ENCODE data around the gene PSD4. TPM values are rescaled to one million over a fixed set of nuclear protein-coding genes. Genes with fewer than 3 reads are reported as not detected.

The PSD4 gene
- total RNA-seq, 1 experiment from 2014 or later, result 12.6 TPM

DNA sequence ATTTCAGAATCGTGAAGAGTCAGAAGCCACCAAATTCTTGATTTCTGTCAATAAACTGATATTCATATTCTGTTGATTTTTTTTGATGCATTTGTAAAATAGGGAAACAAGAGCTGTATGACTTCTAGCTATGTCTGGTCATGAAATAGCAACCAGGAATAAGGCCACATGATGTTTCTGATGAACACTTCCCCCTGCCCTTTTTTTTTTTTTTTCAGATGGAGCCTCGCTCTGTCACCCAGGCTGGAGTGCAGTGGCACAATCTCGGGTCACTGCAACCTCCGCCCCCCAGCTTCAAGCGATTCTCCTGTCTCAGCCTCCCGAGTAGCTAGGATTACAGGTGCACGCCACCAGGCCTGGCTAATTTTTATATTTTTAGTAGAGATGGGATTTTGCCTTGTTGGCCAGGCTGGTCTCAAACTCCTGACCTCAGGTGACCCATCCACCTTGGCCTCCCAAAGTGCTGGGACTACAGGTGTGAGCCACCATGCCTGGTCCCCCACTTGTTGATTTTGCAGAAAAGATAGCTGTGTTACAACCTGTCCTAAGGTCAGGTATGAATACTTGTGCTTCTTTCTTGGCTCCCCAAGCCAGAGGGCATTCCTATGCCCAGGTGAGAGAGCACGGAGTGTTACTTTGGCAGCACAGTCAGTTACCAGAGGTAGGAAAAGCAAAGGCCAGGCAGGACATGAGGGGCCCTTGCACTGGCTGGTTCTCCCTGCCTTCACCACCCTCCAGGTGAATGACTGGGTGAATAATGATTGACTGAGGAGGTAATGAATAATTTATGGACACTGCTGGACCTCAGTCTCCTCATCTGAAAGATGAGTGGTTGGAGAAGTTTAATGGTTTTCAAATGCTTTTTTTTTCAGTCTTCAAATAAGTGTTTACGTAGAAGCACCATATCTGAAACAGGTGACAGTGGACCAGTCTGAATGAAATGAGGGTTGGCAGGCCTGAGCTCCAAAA is 65.4 kb downstream of the PSD4 start:
- H3K36me3 ChIP-seq (ENCODE audit: control insufficient read depth in 1 of 2, insufficient read depth in 2 of 2, low read length in 2 of 2), result peaks cover 11 to 27% of the 10 kb centered on the region in 2 experiments; a peak in 3 of 4 replicates
- TF ChIP-seq EGR1 (IDR thresholded peaks at IDR 0.05; ENCODE audit: low read depth) (no peak), POLR2A (IDR thresholded peaks at IDR 0.05; ENCODE audit: borderline replicate concordance, extremely low read depth, insufficient read depth, insufficient read length) (no peak), CBX3 (IDR thresholded peaks at IDR 0.05; ENCODE audit: low read depth) (no peak)
- H3K4me3 ChIP-seq (replicated peaks in 1 of 2; ENCODE audit: low read depth in 1 of 2, low read length in 2 of 2), result peak overlapping the region in 1 of 2 experiments; percentile 38; a peak in 3 of 4 replicates
- H3K9me2 ChIP-seq (ENCODE audit: insufficient read depth), result no peaks in the 10 kb centered on the region
- peak overlapping the region; percentile 58 for H3K9ac ChIP-seq (ENCODE audit: low read length)
- H3K4me1 ChIP-seq (ENCODE audit: control insufficient read depth in 1 of 2, insufficient read depth in 2 of 2, low read length in 2 of 2), result peaks cover 61 to 74% of the 10 kb centered on the region in 2 experiments
- H3K27me3 ChIP-seq (ENCODE audit: insufficient read depth, low read length), result no peaks in the 10 kb centered on the region
- H2AFZ ChIP-seq (ENCODE audit: low read depth, low read length, poor library complexity, severe bottlenecking), result no peak overlapping the region
- H3K79me2 ChIP-seq (ENCODE audit: insufficient read depth, low read length), result peaks cover 71% of the 10 kb centered on the region
- H4K20me1 ChIP-seq (ENCODE audit: insufficient read depth), result no peaks in the 10 kb centered on the region
- intact Hi-C loops (cut with micrococcal nuclease), result no loop called here
- ChIA-PET RAD21 (ENCODE audit: low non-redundant PET in 1 of 2, low total read pairs in 2 of 2, uncharacterized antibody in 2 of 2, unreplicated experiment in 2 of 2) (interaction anchor here in 1 of 2 experiments (2.0 kb wide), 1 partner anchor 35 kb away, joined by 8 read pairs; no protein-coding TSS in a partner anchor), POLR2A (interaction anchor here (1.3 to 2.6 kb wide), 3 partner anchors 28 to 40 kb away, joined by 5 to 10 read pairs (median 6); no protein-coding TSS in a partner anchor), CTCF (interaction anchor here (1.2 to 3.8 kb wide), 4 partner anchors 35 to 101 kb away, joined by 5 to 27 read pairs (median 11); no protein-coding TSS in a partner anchor)
- ATAC-seq (no peak), DNase-seq (ENCODE audit: low read depth, low spot score) (no peak)
- BruUV-seq (replicated peaks), result no TSS peak
- peak overlapping the region; percentile 95 for H3K27ac ChIP-seq (ENCODE audit: low read depth, low read length)
- H3K4me2 ChIP-seq (ENCODE audit: low read length), result peak overlapping the region; percentile 92
- no peaks in the 10 kb centered on the region for H3K9me3 ChIP-seq (ENCODE audit: control insufficient read depth in 1 of 2, insufficient read depth in 1 of 2, low read depth in 1 of 2, low read length in 2 of 2)

GRCh38 chr2:113240150-113240914 is 66.6 kb downstream of the PSD4 start:
- intact Hi-C loops (cut with micrococcal nuclease), result no loop called here
- TSS peak; percentile 85 for BruUV-seq (replicated peaks)
- Histone ChIP-seq H4K20me1 (ENCODE audit: insufficient read depth) (no peaks in the 10 kb centered on the region), H2AFZ (ENCODE audit: low read depth, low read length, poor library complexity, severe bottlenecking) (no peak overlapping the region), H3K27me3 (ENCODE audit: insufficient read depth, low read length) (no peaks in the 10 kb centered on the region), H3K4me1 (ENCODE audit: control insufficient read depth in 1 of 2, insufficient read depth in 2 of 2, low read length in 2 of 2) (peaks cover 53 to 65% of the 10 kb centered on the region in 2 experiments), H3K36me3 (ENCODE audit: control insufficient read depth in 1 of 2, insufficient read depth in 2 of 2, low read length in 2 of 2) (peaks cover 11 to 27% of the 10 kb centered on the region in 2 experiments; a peak in 3 of 4 replicates), H3K4me3 (replicated peaks in 1 of 2; ENCODE audit: low read depth in 1 of 2, low read length in 2 of 2) (peak overlapping the region in 1 of 2 experiments; percentile 38; a peak in 3 of 4 replicates), H3K79me2 (ENCODE audit: insufficient read depth, low read length) (peaks cover 62% of the 10 kb centered on the region), H3K9ac (ENCODE audit: low read length) (peak overlapping the region; percentile 58), H3K9me2 (ENCODE audit: insufficient read depth) (no peaks in the 10 kb centered on the region), H3K4me2 (ENCODE audit: low read length) (peak overlapping the region; percentile 92), H3K27ac (ENCODE audit: low read depth, low read length) (peak overlapping the region; percentile 95), H3K9me3 (ENCODE audit: control insufficient read depth in 1 of 2, insufficient read depth in 1 of 2, low read depth in 1 of 2, low read length in 2 of 2) (no peaks in the 10 kb centered on the region)
- ChIA-PET RAD21 (ENCODE audit: low non-redundant PET in 1 of 2, low total read pairs in 2 of 2, uncharacterized antibody in 2 of 2, unreplicated experiment in 2 of 2) (interaction anchor here (0.8 to 2.0 kb wide), 2 partner anchors 36 to 160 kb away, joined by 3 to 8 read pairs; no protein-coding TSS in a partner anchor), POLR2A (interaction anchor here (0.7 to 2.6 kb wide), 7 partner anchors 9 to 41 kb away, joined by 3 to 10 read pairs (median 3); no protein-coding TSS in a partner anchor), CTCF (interaction anchor here (1.2 to 3.8 kb wide), 7 partner anchors 9 to 160 kb away, joined by 5 to 27 read pairs (median 9); no protein-coding TSS in a partner anchor)
- TF ChIP-seq CTCF (IDR thresholded peaks at IDR 0.05 in 2 of 3, conservative IDR thresholded peaks at IDR 0.05 in 1 of 3; ENCODE audit: borderline replicate concordance in 1 of 3, insufficient read depth in 1 of 3, low read depth in 2 of 3, low read length in 2 of 3), result 0 out of 6 replicates have a peak, but pooled peaks of 1 of the 3 experiments have one; percentile 10
- TF ChIP-seq, protein P1, sequence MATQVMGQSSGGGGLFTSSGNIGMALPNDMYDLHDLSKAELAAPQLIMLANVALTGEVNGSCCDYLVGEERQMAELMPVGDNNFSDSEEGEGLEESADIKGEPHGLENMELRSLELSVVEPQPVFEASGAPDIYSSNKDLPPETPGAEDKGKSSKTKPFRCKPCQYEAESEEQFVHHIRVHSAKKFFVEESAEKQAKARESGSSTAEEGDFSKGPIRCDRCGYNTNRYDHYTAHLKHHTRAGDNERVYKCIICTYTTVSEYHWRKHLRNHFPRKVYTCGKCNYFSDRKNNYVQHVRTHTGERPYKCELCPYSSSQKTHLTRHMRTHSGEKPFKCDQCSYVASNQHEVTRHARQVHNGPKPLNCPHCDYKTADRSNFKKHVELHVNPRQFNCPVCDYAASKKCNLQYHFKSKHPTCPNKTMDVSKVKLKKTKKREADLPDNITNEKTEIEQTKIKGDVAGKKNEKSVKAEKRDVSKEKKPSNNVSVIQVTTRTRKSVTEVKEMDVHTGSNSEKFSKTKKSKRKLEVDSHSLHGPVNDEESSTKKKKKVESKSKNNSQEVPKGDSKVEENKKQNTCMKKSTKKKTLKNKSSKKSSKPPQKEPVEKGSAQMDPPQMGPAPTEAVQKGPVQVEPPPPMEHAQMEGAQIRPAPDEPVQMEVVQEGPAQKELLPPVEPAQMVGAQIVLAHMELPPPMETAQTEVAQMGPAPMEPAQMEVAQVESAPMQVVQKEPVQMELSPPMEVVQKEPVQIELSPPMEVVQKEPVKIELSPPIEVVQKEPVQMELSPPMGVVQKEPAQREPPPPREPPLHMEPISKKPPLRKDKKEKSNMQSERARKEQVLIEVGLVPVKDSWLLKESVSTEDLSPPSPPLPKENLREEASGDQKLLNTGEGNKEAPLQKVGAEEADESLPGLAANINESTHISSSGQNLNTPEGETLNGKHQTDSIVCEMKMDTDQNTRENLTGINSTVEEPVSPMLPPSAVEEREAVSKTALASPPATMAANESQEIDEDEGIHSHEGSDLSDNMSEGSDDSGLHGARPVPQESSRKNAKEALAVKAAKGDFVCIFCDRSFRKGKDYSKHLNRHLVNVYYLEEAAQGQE (IDR thresholded peaks at IDR 0.05; ENCODE audit: low read depth), result no peak
- no peak for TF ChIP-seq ELF1 (IDR thresholded peaks at IDR 0.05; ENCODE audit: borderline replicate concordance, low read depth)
- TF ChIP-seq EGR1 (IDR thresholded peaks at IDR 0.05; ENCODE audit: low read depth), result no peak
- TF ChIP-seq POLR2A (IDR thresholded peaks at IDR 0.05; ENCODE audit: borderline replicate concordance, extremely low read depth, insufficient read depth, insufficient read length), result peak; percentile 7
- no peak for TF ChIP-seq EZH2 (IDR thresholded peaks at IDR 0.05)
- ATAC-seq (peak; percentile 50), DNase-seq (ENCODE audit: low read depth, low spot score) (peak; percentile 55)

Data from HCT116 (cell line).